GM12865 (cell line): ENCODE data around the gene WSB1.
"Not testable (repeated sequence)": the region's sequence is repeated elsewhere in the genome, so short reads cannot be mapped to it uniquely, and the experiment has no call there.

Source experiments
- DNase-seq: peaks from one replicate; pipeline ENCODE4 v3.0.0; 2010; ENCODE audit warnings: low read depth
- H3K4me3 ChIP-seq: 2 replicates; pipeline ENCODE4 v1.5.1; 2011; ENCODE audit warnings: mild to moderate bottlenecking, low read depth, low read length, control low read depth
- CTCF ChIP-seq: IDR thresholded peaks from 2 replicates; pipeline ENCODE4 v1.5.1; 2011; ENCODE audit warnings: low read length, control low read depth, low read depth, inconsistent platforms; ENCODE audit not compliant: insufficient read depth; ENCODE audit errors: missing control alignments

The WSB1 gene

GRCh38 chr17:27266228-27266627, 27.7 kb upstream of the WSB1 start:
- H3K4me3 ChIP-seq: no peak overlapping the region
- no peak for DNase-seq
- TF ChIP-seq CTCF: no peak

DNA sequence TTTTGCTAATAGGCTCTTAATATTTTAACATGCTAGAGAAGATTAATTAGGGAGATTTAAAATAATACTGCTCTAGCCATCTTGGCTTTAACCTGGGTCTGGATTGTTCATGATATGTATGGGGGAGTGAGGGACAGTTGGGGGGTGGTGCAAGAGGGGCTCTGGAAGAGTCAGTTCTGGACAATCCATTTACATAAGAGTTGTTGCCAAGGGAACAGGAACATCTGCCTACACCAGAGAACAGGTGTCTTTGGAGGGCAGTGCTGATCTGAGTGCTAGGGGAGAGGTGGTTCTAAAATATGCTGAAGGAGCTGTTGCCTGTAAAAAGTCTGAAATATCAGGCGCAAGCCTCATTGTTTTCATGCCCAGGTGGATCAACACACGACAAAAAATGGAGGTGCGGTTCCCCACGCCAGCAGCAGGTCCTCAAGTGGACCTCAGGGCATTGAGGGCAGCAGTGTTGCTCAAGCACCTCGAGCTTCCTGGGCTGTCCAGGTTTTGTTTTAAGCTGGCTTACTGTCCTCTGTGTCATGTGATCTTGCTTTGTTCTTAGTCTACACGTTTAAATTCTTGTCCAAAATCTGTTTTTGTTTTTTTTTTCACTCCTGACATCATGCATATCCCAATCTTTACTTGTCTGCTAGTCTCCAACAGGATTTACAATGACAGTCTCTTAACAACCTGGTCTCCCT, 25.4 kb upstream of the WSB1 start:
- DNase-seq: no peak
- TF ChIP-seq CTCF: no peak
- no peak overlapping the region for H3K4me3 ChIP-seq

- H3K4me3 ChIP-seq: no peak overlapping the region
- TF ChIP-seq CTCF: no peak
- DNase-seq: no peak
Observed at GRCh38 chr17:27269201-27269600, 24.7 kb upstream of the WSB1 start.

DNA sequence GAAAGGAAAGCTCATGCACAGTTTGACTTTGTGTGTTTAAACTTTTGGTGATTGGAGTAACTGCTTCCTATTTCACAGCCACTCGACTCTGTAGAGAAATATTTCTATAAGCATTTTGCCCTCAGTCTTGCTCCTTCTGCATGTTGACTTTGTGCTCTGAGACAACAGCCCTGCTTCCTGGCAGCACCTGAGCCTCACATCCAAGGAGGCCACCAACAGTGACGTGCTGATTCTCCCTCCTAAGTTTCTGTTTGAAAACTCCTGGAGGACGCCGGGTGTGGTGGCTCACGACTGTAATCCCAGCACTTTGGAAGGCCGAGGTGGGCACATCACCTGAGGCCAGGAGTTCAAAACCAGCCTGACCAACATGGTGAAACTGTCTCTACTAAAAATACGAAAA, 23.9 kb upstream of the WSB1 start:
- H3K4me3 ChIP-seq: no peak overlapping the region
- DNase-seq: no peak
- TF ChIP-seq CTCF: no peak

DNA sequence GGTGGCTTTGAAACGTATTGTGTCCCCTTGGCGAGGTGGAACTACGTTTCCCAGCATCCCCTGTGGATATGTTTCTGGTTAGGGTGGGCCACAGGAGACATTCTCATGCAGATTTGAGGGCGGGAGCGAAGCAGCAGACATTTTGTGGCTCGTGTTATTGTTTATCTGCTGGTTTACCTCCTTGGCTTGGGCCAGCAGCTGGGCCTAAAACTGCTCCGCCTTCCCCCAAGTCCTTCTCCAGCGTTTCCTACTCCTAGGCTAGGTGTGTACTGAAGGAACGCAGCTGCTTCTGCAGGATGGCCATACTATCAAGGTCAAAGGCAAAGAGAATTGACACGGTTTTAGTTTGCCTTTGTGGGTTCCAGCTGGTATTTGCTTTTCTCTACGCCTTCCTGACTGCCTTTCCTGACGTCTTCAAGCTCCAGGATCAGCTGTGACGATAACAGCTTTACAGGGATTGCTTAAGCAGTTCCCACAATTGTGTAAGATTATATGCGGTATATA, 17.2 kb upstream of the WSB1 start:
- TF ChIP-seq CTCF: no peak
- no peak for DNase-seq
- no peak overlapping the region for H3K4me3 ChIP-seq

DNA sequence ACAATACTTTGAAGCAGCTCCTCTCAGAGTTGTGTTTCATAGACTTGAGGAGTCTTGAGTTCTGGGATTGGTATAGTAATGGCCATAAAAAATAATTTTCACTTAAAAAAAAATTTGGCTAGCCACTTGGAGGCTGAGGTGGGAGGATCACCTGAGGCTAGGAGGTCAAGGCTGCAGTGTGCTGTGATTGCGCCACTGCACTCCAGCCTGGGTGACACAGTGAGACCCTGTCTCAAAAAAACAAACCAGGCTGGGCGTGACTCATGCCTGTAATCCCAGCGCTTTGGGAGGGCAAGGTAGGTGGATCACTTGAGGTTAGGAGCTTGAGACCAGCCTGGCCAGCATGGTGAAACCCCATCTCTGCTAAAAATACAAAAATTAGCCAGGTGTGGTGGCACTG, 14.8 kb upstream of the WSB1 start:
- not testable (repeated sequence) for H3K4me3 ChIP-seq, DNase-seq

DNA sequence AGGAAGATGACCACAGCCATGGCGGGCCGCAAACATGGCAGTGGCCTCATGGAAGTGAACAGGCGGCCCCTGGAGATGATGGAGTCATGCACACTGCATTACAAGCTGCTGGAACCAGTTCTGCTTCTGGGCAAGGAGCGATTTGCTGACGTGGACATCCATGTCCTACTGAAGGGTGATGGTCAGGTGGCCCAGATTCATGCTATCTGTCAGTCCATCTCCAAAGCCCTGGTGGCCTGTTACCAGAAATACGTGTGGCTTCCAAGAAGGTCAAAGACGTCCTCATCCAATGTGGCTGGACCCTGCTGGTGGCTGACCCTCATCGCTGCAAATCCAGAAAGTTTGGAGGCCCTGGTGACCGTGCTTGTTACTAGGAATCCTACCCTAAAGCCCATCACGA, 13.4 kb upstream of the WSB1 start:
- no peak for DNase-seq
- TF ChIP-seq CTCF: no peak
- no peak overlapping the region for H3K4me3 ChIP-seq

DNA sequence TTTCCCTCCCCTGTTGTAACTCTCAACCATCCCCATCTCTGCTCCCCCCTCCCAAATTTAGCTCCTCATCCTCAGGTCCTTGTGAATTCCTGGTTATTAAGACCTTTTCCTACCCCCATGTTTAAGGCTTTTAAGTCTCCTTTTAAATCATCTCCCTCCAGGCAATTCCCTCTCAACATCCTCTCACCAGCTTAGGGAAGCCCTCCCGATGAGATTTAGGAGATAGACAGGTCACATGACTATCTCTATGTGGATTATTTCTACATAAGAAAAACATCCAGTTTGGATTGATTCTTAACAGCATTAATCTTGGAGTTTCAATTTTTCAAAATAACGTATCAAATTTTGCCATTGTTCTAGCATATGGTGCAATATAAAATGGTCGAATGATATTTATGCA, 12.5 kb upstream of the WSB1 start:
- no peak overlapping the region for H3K4me3 ChIP-seq
- no peak for DNase-seq
- no peak for TF ChIP-seq CTCF
